A549 (cell line): ENCODE data around the gene PLD2.

ENCODE experiments used
- BHLHE40 ChIP-seq: IDR thresholded peaks from 2 replicates; pipeline ENCODE4 v1.6.1; 2012; ENCODE audit warnings: low read depth, low read length, inconsistent platforms
- EP300 ChIP-seq, 2 experiments: fragments of >200 bp; sonication (Bioruptor Twin); formaldehyde crosslinking; IDR thresholded peaks; 2 replicates in 1 of 2; 3 replicates in 1 of 2; pipeline ENCODE4 v1.6.1; 2016 to 2017
- KDM1A ChIP-seq: fragments of 200-600 bp; sonication (generic); IDR thresholded peaks from 2 replicates; pipeline ENCODE4 v1.6.1; 2016; ENCODE audit warnings: low read depth, mild to moderate bottlenecking
- MAFK ChIP-seq: fragments of 450-650 bp; IDR thresholded peaks from 2 replicates; pipeline ENCODE4 v1.6.1; 2014; ENCODE audit not compliant: partially characterized antibody
- MAZ ChIP-seq: fragments of 150-350 bp; IDR thresholded peaks from 2 replicates; pipeline ENCODE4 v1.6.1; 2014; ENCODE audit warnings: antibody characterized with exemption, low read depth, low read length, borderline replicate concordance
- MYC ChIP-seq: IDR thresholded peaks from 2 replicates; pipeline ENCODE4 v1.6.1; 2012; ENCODE audit warnings: mild to moderate bottlenecking, inconsistent platforms, low read length, improper control_type of control experiment, borderline replicate concordance
- SREBF2 ChIP-seq: fragments of 450-650 bp; IDR thresholded peaks from 2 replicates; pipeline ENCODE4 v1.6.1; 2014; ENCODE audit warnings: mild to moderate bottlenecking, moderate library complexity
- ZFP36 ChIP-seq: fragments of 450-650 bp; IDR thresholded peaks from 2 replicates; pipeline ENCODE4 v1.6.1; 2014; ENCODE audit warnings: borderline replicate concordance; ENCODE audit not compliant: partially characterized antibody
- TF ChIP-seq, protein P1 (sequence below): fragments of >200 bp; sonication (Bioruptor Twin); formaldehyde crosslinking; IDR thresholded peaks from 3 replicates; pipeline ENCODE4 v1.5.1; 2016
- TF ChIP-seq, protein P2 (sequence below): fragments of 200-600 bp; sonication (generic); IDR thresholded peaks from 2 replicates; pipeline ENCODE4 v1.6.1; 2016; ENCODE audit warnings: antibody characterized with exemption, mild to moderate bottlenecking, moderate library complexity
- TF ChIP-seq, protein P3 (sequence below): fragments of 150-350 bp; IDR thresholded peaks from 2 replicates; pipeline ENCODE4 v1.6.1; 2014; ENCODE audit warnings: low read depth, mild to moderate bottlenecking, low read length

DNA sequence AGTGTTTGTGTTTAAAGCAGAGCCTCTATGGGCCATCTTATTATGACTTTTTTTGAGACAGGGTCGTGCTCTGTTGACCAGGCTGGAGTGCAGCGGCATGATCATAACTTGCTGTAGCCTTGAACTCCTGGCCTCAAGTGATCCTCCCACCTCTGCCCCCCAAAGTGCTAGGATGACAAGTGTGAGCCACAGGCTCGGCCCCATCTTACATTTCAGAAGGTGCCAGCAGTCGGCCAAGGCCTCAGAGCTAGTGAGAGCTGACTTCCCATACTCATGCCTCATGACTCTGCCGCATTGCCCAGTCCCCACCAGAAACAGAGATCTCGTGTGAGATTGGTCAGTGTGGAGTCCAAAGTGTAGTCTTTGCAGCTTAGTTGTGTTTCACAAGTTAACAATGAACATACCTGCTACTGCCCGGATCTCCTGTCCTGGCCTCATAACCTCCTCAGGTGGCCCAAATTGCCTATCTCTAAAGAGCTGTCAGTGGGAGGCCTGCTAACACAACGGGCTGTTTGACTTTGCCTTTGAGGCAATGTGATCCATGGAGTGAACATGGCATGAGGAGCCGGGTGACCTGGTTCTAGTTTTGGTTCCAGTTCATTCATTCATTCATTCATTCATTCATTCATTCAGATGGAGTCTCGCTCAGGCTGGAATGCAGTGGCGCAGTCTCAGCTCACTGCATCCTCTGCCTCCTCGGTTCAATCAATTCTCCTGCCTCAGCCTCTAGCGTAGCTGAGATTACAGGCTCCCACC is 39.9 kb downstream of the PLD2 start:
- TF ChIP-seq, protein P1, sequence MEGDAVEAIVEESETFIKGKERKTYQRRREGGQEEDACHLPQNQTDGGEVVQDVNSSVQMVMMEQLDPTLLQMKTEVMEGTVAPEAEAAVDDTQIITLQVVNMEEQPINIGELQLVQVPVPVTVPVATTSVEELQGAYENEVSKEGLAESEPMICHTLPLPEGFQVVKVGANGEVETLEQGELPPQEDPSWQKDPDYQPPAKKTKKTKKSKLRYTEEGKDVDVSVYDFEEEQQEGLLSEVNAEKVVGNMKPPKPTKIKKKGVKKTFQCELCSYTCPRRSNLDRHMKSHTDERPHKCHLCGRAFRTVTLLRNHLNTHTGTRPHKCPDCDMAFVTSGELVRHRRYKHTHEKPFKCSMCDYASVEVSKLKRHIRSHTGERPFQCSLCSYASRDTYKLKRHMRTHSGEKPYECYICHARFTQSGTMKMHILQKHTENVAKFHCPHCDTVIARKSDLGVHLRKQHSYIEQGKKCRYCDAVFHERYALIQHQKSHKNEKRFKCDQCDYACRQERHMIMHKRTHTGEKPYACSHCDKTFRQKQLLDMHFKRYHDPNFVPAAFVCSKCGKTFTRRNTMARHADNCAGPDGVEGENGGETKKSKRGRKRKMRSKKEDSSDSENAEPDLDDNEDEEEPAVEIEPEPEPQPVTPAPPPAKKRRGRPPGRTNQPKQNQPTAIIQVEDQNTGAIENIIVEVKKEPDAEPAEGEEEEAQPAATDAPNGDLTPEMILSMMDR = no peak
- TF ChIP-seq MYC (no peak), MAFK (no peak), BHLHE40 (no peak), ZFP36 (no peak), MAZ (no peak), SREBF2 (no peak), KDM1A (no peak), EP300 (IDR thresholded peaks at IDR 0.05) (no peak)
- TF ChIP-seq, protein P2, sequence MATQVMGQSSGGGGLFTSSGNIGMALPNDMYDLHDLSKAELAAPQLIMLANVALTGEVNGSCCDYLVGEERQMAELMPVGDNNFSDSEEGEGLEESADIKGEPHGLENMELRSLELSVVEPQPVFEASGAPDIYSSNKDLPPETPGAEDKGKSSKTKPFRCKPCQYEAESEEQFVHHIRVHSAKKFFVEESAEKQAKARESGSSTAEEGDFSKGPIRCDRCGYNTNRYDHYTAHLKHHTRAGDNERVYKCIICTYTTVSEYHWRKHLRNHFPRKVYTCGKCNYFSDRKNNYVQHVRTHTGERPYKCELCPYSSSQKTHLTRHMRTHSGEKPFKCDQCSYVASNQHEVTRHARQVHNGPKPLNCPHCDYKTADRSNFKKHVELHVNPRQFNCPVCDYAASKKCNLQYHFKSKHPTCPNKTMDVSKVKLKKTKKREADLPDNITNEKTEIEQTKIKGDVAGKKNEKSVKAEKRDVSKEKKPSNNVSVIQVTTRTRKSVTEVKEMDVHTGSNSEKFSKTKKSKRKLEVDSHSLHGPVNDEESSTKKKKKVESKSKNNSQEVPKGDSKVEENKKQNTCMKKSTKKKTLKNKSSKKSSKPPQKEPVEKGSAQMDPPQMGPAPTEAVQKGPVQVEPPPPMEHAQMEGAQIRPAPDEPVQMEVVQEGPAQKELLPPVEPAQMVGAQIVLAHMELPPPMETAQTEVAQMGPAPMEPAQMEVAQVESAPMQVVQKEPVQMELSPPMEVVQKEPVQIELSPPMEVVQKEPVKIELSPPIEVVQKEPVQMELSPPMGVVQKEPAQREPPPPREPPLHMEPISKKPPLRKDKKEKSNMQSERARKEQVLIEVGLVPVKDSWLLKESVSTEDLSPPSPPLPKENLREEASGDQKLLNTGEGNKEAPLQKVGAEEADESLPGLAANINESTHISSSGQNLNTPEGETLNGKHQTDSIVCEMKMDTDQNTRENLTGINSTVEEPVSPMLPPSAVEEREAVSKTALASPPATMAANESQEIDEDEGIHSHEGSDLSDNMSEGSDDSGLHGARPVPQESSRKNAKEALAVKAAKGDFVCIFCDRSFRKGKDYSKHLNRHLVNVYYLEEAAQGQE = no peak
- TF ChIP-seq, protein P3, sequence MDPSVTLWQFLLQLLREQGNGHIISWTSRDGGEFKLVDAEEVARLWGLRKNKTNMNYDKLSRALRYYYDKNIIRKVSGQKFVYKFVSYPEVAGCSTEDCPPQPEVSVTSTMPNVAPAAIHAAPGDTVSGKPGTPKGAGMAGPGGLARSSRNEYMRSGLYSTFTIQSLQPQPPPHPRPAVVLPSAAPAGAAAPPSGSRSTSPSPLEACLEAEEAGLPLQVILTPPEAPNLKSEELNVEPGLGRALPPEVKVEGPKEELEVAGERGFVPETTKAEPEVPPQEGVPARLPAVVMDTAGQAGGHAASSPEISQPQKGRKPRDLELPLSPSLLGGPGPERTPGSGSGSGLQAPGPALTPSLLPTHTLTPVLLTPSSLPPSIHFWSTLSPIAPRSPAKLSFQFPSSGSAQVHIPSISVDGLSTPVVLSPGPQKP = no peak
